Endothelial cell of umbilical vein (primary cell): ENCODE results near the gene COL19A1.

ENCODE experiments used
- CTCF ChIP-seq, 2 donors: IDR thresholded peaks; 1 replicate in 1 of 2; 2 replicates in 1 of 2; pipeline ENCODE4 v1.5.1; 2011; ENCODE audit warnings: low read length in 2 of 2, mild to moderate bottlenecking in 2 of 2, moderate library complexity in 2 of 2, control low read depth in 1 of 2, inconsistent platforms in 1 of 2, low read depth in 1 of 2; ENCODE audit not compliant: insufficient read depth in 1 of 2; ENCODE audit errors: extremely low read depth in 1 of 2
- EZH2 ChIP-seq: IDR thresholded peaks from 2 replicates; pipeline ENCODE4 v1.6.1; 2012; ENCODE audit warnings: borderline replicate concordance, low read depth, mild to moderate bottlenecking, moderate library complexity, low read length, inconsistent platforms; ENCODE audit not compliant: severe bottlenecking
- FOS ChIP-seq: IDR thresholded peaks from 2 replicates; pipeline ENCODE4 v1.6.1; 2011; ENCODE audit warnings: mild to moderate bottlenecking, low read length, moderate library complexity, borderline replicate concordance; ENCODE audit not compliant: insufficient read depth
- JUN ChIP-seq: IDR thresholded peaks from 2 replicates; pipeline ENCODE4 v1.6.1; 2011; ENCODE audit warnings: borderline replicate concordance, low read depth; ENCODE audit not compliant: insufficient read length, insufficient read depth
- MAX ChIP-seq: IDR thresholded peaks from 2 replicates; pipeline ENCODE4 v1.6.1; 2011; ENCODE audit not compliant: insufficient read depth, insufficient read length
- POLR2A ChIP-seq: IDR thresholded peaks from 2 replicates; pipeline ENCODE4 v1.6.1; 2012; ENCODE audit warnings: low read depth, mild to moderate bottlenecking, control low read depth, low read length
- POLR2AphosphoS5 ChIP-seq: IDR thresholded peaks from 2 replicates; pipeline ENCODE4 v1.6.1; 2012; ENCODE audit warnings: low read depth, mild to moderate bottlenecking, control low read depth, low read length, moderate library complexity; ENCODE audit not compliant: insufficient read depth

GRCh38 chr6:70103798-70104197 lies 237.4 kb downstream of the COL19A1 start:
- TF ChIP-seq POLR2A: no peak
- TF ChIP-seq CTCF (IDR thresholded peaks at IDR 0.05; ENCODE audit: extremely low read depth in 1 of 2, insufficient read depth in 1 of 2, low read depth in 1 of 2, low read length in 2 of 2): peak in 1 of 2 donors; percentile 23
- TF ChIP-seq POLR2AphosphoS5: no peak
- TF ChIP-seq EZH2: no peak
- TF ChIP-seq MAX: no peak
- TF ChIP-seq FOS: no peak
- TF ChIP-seq JUN: no peak
